ENCODE results near the gene MYCN. TPM values are rescaled to one million over a fixed set of nuclear protein-coding genes. Genes with fewer than 3 reads are reported as not detected.
"Not testable (repeated sequence)": the region's sequence is repeated elsewhere in the genome, so short reads cannot be mapped to it uniquely, and the experiment has no call there.

The MYCN gene
- total RNA-seq, 1 experiment from 2014 or later: 54.4 TPM

- no peak overlapping the region for H3K27ac Mint-ChIP-seq (ENCODE audit: unreplicated experiment)
- CTCF ChIA-PET: no interaction called here
- H3K4me3 Mint-ChIP-seq (ENCODE audit: unreplicated experiment): no peak overlapping the region
- Histone ChIP-seq H3K27me3 (replicated peaks; ENCODE audit: control insufficient read depth, insufficient read depth, low read length) (no peaks in the 10 kb centered on the region), H3K4me1 (0 out of 2 replicates have a peak, but pooled peaks cover 5% of the 10 kb centered on the region), H3K9me3 (no peaks in the 10 kb centered on the region), H3K4me3 (ENCODE audit: low read depth, low read length) (no peak overlapping the region), H3K36me3 (ENCODE audit: control insufficient read depth, insufficient read depth, low read length) (no peaks in the 10 kb centered on the region)
- H3K27me3 Mint-ChIP-seq (ENCODE audit: insufficient read depth, unreplicated experiment): no peaks in the 10 kb centered on the region
- intact Hi-C loops (cut with micrococcal nuclease; ENCODE audit: unreplicated experiment): no loop called here
- H3K4me1 Mint-ChIP-seq (ENCODE audit: low read depth, unreplicated experiment): no peaks in the 10 kb centered on the region
- H3K9me3 Mint-ChIP-seq (ENCODE audit: unreplicated experiment): no peaks in the 10 kb centered on the region
- H3K36me3 Mint-ChIP-seq (ENCODE audit: insufficient read depth, unreplicated experiment): no peaks in the 10 kb centered on the region
- no TSS peak for BruUV-seq (replicated peaks)
- POLR2A ChIA-PET: no interaction called here
- TF ChIP-seq CTCF (IDR thresholded peaks at IDR 0.05; ENCODE audit: insufficient read depth in 1 of 2, low read depth in 1 of 2, low read length in 1 of 2, severe bottlenecking in 1 of 2, unreplicated experiment in 1 of 2): no peak
- no peak for DNase-seq
These were observed 32.0 kb upstream of the MYCN start for GRCh38 chr2:15908371-15908770.

GRCh38 chr2:15909157-15909556, 31.2 kb upstream of the MYCN start:
- no peaks in the 10 kb centered on the region for H3K27me3 ChIP-seq (replicated peaks; ENCODE audit: control insufficient read depth, insufficient read depth, low read length)
- intact Hi-C loops (cut with micrococcal nuclease; ENCODE audit: unreplicated experiment): no loop called here
- Mint-ChIP-seq H3K27ac (ENCODE audit: unreplicated experiment) (no peak overlapping the region), H3K27me3 (ENCODE audit: insufficient read depth, unreplicated experiment) (no peaks in the 10 kb centered on the region), H3K9me3 (ENCODE audit: unreplicated experiment) (no peaks in the 10 kb centered on the region), H3K4me1 (ENCODE audit: low read depth, unreplicated experiment) (no peaks in the 10 kb centered on the region), H3K36me3 (ENCODE audit: insufficient read depth, unreplicated experiment) (no peaks in the 10 kb centered on the region), H3K4me3 (ENCODE audit: unreplicated experiment) (no peak overlapping the region)
- DNase-seq: no peak
- H3K4me3 ChIP-seq (ENCODE audit: low read depth, low read length): no peak overlapping the region
- no TSS peak for BruUV-seq (replicated peaks)
- TF ChIP-seq CTCF (IDR thresholded peaks at IDR 0.05; ENCODE audit: insufficient read depth in 1 of 2, low read depth in 1 of 2, low read length in 1 of 2, severe bottlenecking in 1 of 2, unreplicated experiment in 1 of 2): no peak
- no peaks in the 10 kb centered on the region for H3K36me3 ChIP-seq (ENCODE audit: control insufficient read depth, insufficient read depth, low read length)
- ChIA-PET POLR2A (no interaction called here), CTCF (no interaction called here)
- H3K9me3 ChIP-seq: no peaks in the 10 kb centered on the region
- H3K4me1 ChIP-seq: 0 out of 2 replicates have a peak, but pooled peaks cover 5% of the 10 kb centered on the region

GRCh38 chr2:15909736-15910135, 30.6 kb upstream of the MYCN start:
- no peak for TF ChIP-seq CTCF (IDR thresholded peaks at IDR 0.05; ENCODE audit: insufficient read depth in 1 of 2, low read depth in 1 of 2, low read length in 1 of 2, severe bottlenecking in 1 of 2, unreplicated experiment in 1 of 2)
- no peaks in the 10 kb centered on the region for H3K4me1 Mint-ChIP-seq (ENCODE audit: low read depth, unreplicated experiment)
- no peaks in the 10 kb centered on the region for H3K36me3 Mint-ChIP-seq (ENCODE audit: insufficient read depth, unreplicated experiment)
- H3K4me1 ChIP-seq: 0 out of 2 replicates have a peak, but pooled peaks cover 5% of the 10 kb centered on the region
- CTCF ChIA-PET: interaction anchor here (0.6 kb wide), 1 partner anchor 281 kb away, joined by 3 read pairs; no protein-coding TSS in a partner anchor
- no peaks in the 10 kb centered on the region for H3K9me3 ChIP-seq
- no peak overlapping the region for H3K4me3 ChIP-seq (ENCODE audit: low read depth, low read length)
- no peaks in the 10 kb centered on the region for H3K36me3 ChIP-seq (ENCODE audit: control insufficient read depth, insufficient read depth, low read length)
- no peaks in the 10 kb centered on the region for H3K9me3 Mint-ChIP-seq (ENCODE audit: unreplicated experiment)
- POLR2A ChIA-PET: no interaction called here
- DNase-seq: no peak
- intact Hi-C loops (cut with micrococcal nuclease; ENCODE audit: unreplicated experiment): loop anchor here (5.0 kb wide), 1 partner anchor 112 kb away; no protein-coding TSS in a partner anchor
- H3K27ac Mint-ChIP-seq (ENCODE audit: unreplicated experiment): no peak overlapping the region
- no TSS peak for BruUV-seq (replicated peaks)
- no peak overlapping the region for H3K4me3 Mint-ChIP-seq (ENCODE audit: unreplicated experiment)
- no peaks in the 10 kb centered on the region for H3K27me3 ChIP-seq (replicated peaks; ENCODE audit: control insufficient read depth, insufficient read depth, low read length)
- no peaks in the 10 kb centered on the region for H3K27me3 Mint-ChIP-seq (ENCODE audit: insufficient read depth, unreplicated experiment)

GRCh38 chr2:15911270-15911669, 29.1 kb upstream of the MYCN start:
- CTCF ChIA-PET: interaction anchor here (0.7 kb wide), 1 partner anchor 13 kb away, joined by 6 read pairs; no protein-coding TSS in a partner anchor
- intact Hi-C loops (cut with micrococcal nuclease; ENCODE audit: unreplicated experiment): loop anchor here (5.0 kb wide), 1 partner anchor 114 kb away; no protein-coding TSS in a partner anchor
- BruUV-seq (replicated peaks); POLR2A ChIA-PET; H3K4me3 ChIP-seq (ENCODE audit: low read depth, low read length); H3K4me1 Mint-ChIP-seq (ENCODE audit: low read depth, unreplicated experiment); H3K9me3 Mint-ChIP-seq (ENCODE audit: unreplicated experiment); H3K9me3 ChIP-seq; H3K27me3 ChIP-seq (replicated peaks; ENCODE audit: control insufficient read depth, insufficient read depth, low read length); H3K27me3 Mint-ChIP-seq (ENCODE audit: insufficient read depth, unreplicated experiment); H3K36me3 Mint-ChIP-seq (ENCODE audit: insufficient read depth, unreplicated experiment); H3K4me1 ChIP-seq; DNase-seq; H3K27ac Mint-ChIP-seq (ENCODE audit: unreplicated experiment); H3K36me3 ChIP-seq (ENCODE audit: control insufficient read depth, insufficient read depth, low read length); H3K4me3 Mint-ChIP-seq (ENCODE audit: unreplicated experiment): not testable (repeated sequence)

All from Caco-2 (cell line).